SU-DHL-6 (cell line): ENCODE data around the gene DTD2.

Experiments used
- H2AFZ ChIP-seq: fragments of 200-600 bp; sonication (generic); 2 replicates; pipeline ENCODE4 v1.6.1; 2014; ENCODE audit warnings: low read depth, mild to moderate bottlenecking, moderate library complexity, mixed read lengths, antibody characterized with exemption, low read length; ENCODE audit not compliant: severe bottlenecking
- H3F3A ChIP-seq: fragments of 200-600 bp; shearing (Covaris generic); 2 replicates; pipeline ENCODE4 v1.6.0; 2016; ENCODE audit warnings: antibody characterized with exemption, mild to moderate bottlenecking; ENCODE audit not compliant: insufficient read depth
- H3K27ac ChIP-seq: fragments of 200-600 bp; sonication (generic); 2 replicates; pipeline ENCODE4 v1.5.1; 2016; ENCODE audit warnings: low read depth, mild to moderate bottlenecking, low read length, moderate library complexity, mixed read lengths
- H3K27me3 ChIP-seq: fragments of 200-600 bp; sonication (generic), shearing (Covaris generic); 2 replicates; pipeline ENCODE4 v1.6.0; 2014; ENCODE audit warnings: mild to moderate bottlenecking, low read length
- H3K36me3 ChIP-seq: fragments of 200-600 bp; sonication (generic); 2 replicates; pipeline ENCODE4 v1.6.1; 2014; ENCODE audit warnings: mild to moderate bottlenecking, low read length, mixed read lengths
- H3K4me2 ChIP-seq: fragments of 300-600, 200-600 bp; shearing (Covaris generic), sonication (generic); 2 replicates; pipeline ENCODE4 v1.6.0; 2014; ENCODE audit warnings: low read length, low read depth, mild to moderate bottlenecking; ENCODE audit not compliant: poor library complexity, severe bottlenecking
- H3K4me3 ChIP-seq: fragments of 200-600 bp; sonication (generic); 2 replicates; pipeline ENCODE4 v1.5.1; 2014; ENCODE audit warnings: antibody characterized with exemption, low read length, mild to moderate bottlenecking, mixed read lengths; ENCODE audit not compliant: insufficient read depth, poor library complexity, severe bottlenecking
- H3K79me2 ChIP-seq: fragments of 200-600 bp; sonication (generic); 2 replicates; pipeline ENCODE4 v1.6.1; 2014; ENCODE audit warnings: mild to moderate bottlenecking, low read length, moderate library complexity; ENCODE audit not compliant: insufficient read depth
- H3K9ac ChIP-seq: fragments of 200-600 bp; sonication (generic); 2 replicates; pipeline ENCODE4 v1.7.0; 2014; ENCODE audit warnings: mild to moderate bottlenecking, low read length
- H3K9me2 ChIP-seq: fragments of 200-600 bp; sonication (generic); replicated peaks from 2 replicates; pipeline ENCODE4 v1.6.1; 2014; ENCODE audit warnings: low read length; ENCODE audit not compliant: insufficient read depth
- H3K9me3 ChIP-seq: fragments of 200-600 bp; sonication (generic); 2 replicates; pipeline ENCODE4 v1.6.1; 2014; ENCODE audit warnings: low read length, mixed read lengths; ENCODE audit not compliant: insufficient read depth
- H4K20me1 ChIP-seq: fragments of 200-600 bp; sonication (generic); 2 replicates; pipeline ENCODE4 v1.6.1; 2014; ENCODE audit warnings: low read depth, mild to moderate bottlenecking, antibody characterized with exemption, low read length, moderate library complexity, mixed read lengths
- CTCF ChIP-seq: fragments of 200-600 bp; sonication (generic); IDR thresholded peaks from one replicate; pipeline ENCODE4 v1.5.1; 2017; ENCODE audit warnings: antibody characterized with exemption, mild to moderate bottlenecking, low read length, moderate library complexity; ENCODE audit not compliant: insufficient read depth, poor library complexity, severe bottlenecking
- EZH2phosphoT487 ChIP-seq: fragments of 200-600 bp; sonication (generic), shearing (Covaris generic); conservative IDR thresholded peaks from 2 replicates; pipeline ENCODE4 v1.6.1; 2018; ENCODE audit warnings: mild to moderate bottlenecking, antibody characterized with exemption, low read length, moderate library complexity, mixed read lengths

Gene DTD2

DNA sequence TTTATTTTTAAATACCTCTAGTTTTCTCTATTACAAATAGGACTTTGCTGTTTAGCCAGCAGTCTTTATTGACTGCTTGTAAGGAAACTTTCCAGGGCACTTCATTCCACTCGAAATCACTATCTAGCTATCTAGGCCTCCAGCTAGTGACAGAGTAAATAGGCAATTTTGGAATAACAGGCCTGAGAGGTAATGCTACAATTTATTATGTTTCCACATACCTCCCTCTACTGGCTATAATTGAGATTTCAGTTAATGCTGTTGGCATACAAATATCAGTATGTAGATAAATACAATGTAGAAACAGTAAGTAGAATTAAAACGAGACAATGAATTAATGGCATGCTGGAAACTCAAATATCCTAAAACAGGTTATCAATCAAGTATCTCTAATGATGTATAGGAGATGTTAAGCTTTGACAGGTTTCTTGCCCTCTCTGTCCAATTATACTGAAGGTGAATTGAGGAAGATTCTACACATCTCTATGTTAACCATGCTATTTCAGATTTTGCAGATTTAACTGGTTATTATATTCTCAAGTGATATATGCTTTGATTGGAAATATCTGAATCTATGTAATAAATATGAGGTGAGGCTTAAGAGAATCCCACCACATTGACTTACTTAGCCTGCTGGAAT, 7.2 kb downstream of the DTD2 start:
- no peak overlapping the region for H3K9ac ChIP-seq
- peaks cover 16% of the 10 kb centered on the region; the same call in 1 of the 2 replicates for H3F3A ChIP-seq
- H3K4me3 ChIP-seq, result no peak overlapping the region
- no peaks in the 10 kb centered on the region for H3K27me3 ChIP-seq
- H2AFZ ChIP-seq, result no peak overlapping the region
- H3K9me2 ChIP-seq, result no peaks in the 10 kb centered on the region
- TF ChIP-seq EZH2phosphoT487, result no peak
- peak; percentile 57 for TF ChIP-seq CTCF
- peaks cover 16% of the 10 kb centered on the region for H3K79me2 ChIP-seq
- H3K4me2 ChIP-seq, result no peak overlapping the region
- no peak overlapping the region for H3K27ac ChIP-seq
- H3K36me3 ChIP-seq, result peaks cover 10% of the 10 kb centered on the region; the same call in 1 of the 2 replicates
- no peaks in the 10 kb centered on the region for H3K9me3 ChIP-seq
- H4K20me1 ChIP-seq, result no peaks in the 10 kb centered on the region

GRCh38 chr14:31449136-31449535, 8.2 kb downstream of the DTD2 start:
- no peak overlapping the region for H3K4me2 ChIP-seq
- no peaks in the 10 kb centered on the region for H3K27me3 ChIP-seq
- H3K9me3 ChIP-seq, result no peaks in the 10 kb centered on the region
- no peak for TF ChIP-seq CTCF
- TF ChIP-seq EZH2phosphoT487, result no peak
- H3F3A ChIP-seq, result peaks cover 11% of the 10 kb centered on the region; the same call in 1 of the 2 replicates
- H3K79me2 ChIP-seq, result peaks cover 6% of the 10 kb centered on the region
- no peak overlapping the region for H3K4me3 ChIP-seq
- H3K36me3 ChIP-seq, result peaks cover 17% of the 10 kb centered on the region
- H3K27ac ChIP-seq, result no peak overlapping the region
- no peaks in the 10 kb centered on the region for H3K9me2 ChIP-seq
- no peaks in the 10 kb centered on the region for H4K20me1 ChIP-seq
- H3K9ac ChIP-seq, result no peak overlapping the region
- no peak overlapping the region for H2AFZ ChIP-seq

DNA sequence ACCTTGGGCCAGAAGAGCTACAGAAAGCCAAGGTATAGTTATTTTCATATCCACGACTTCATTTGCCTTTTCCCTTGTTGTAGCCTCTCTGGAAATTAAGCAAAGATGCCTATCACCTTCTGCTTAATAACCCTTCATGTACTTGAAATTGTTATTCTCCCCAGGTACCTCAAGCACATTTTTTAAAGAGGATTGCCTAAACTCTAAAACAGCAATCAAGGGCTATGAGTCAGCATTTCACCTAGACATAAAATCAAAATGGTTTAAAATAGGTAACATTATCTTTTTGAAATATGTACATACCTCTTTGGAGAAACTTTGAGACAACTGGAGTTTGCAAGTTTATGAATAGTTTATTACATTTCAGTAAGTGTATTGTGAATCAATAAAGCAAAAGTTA, 11.6 kb downstream of the DTD2 start:
- Histone ChIP-seq H3F3A (peaks cover 6% of the 10 kb centered on the region; the same call in 1 of the 2 replicates), H3K4me2 (no peak overlapping the region), H3K9me3 (no peaks in the 10 kb centered on the region), H4K20me1 (no peaks in the 10 kb centered on the region), H3K27ac (no peak overlapping the region), H3K79me2 (no peaks in the 10 kb centered on the region), H3K9me2 (no peaks in the 10 kb centered on the region), H3K4me3 (no peak overlapping the region), H2AFZ (no peak overlapping the region), H3K9ac (no peak overlapping the region), H3K36me3 (peaks cover 14% of the 10 kb centered on the region), H3K27me3 (no peaks in the 10 kb centered on the region)
- no peak for TF ChIP-seq EZH2phosphoT487

DNA sequence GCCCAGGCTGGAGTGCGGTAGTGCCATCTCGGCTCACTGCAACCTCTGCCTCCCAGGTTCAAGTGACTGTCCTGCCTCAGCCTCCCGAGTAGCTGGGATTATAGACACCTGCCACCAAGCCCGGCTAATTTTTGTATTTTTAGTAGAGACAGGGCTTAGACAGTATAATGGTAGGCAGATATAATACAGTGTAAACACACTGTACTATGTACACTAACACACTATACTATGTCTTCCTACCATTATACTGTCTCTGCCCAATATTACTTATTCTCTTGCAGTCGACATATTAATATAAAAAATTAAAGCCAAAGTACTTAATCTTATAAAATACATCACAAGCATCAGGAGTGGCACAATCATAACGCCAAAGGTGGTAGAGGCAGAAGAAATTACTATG, 15.0 kb downstream of the DTD2 start:
- H3K9me3 ChIP-seq, result no peaks in the 10 kb centered on the region
- H2AFZ ChIP-seq, result no peak overlapping the region
- no peak overlapping the region for H3K9ac ChIP-seq
- H4K20me1 ChIP-seq, result no peaks in the 10 kb centered on the region
- no peak overlapping the region for H3K4me2 ChIP-seq
- no peak overlapping the region for H3K27ac ChIP-seq
- H3K36me3 ChIP-seq, result peaks cover 8% of the 10 kb centered on the region
- H3K4me3 ChIP-seq, result no peak overlapping the region
- H3K27me3 ChIP-seq, result no peaks in the 10 kb centered on the region
- TF ChIP-seq CTCF, result no peak
- no peak for TF ChIP-seq EZH2phosphoT487
- H3F3A ChIP-seq, result no peaks in the 10 kb centered on the region; the same call in 1 of the 2 replicates
- no peaks in the 10 kb centered on the region for H3K9me2 ChIP-seq
- H3K79me2 ChIP-seq, result no peaks in the 10 kb centered on the region
